ENCODE data around the gene LRP4. TPM values are rescaled to one million over a fixed set of nuclear protein-coding genes. Genes with fewer than 3 reads are reported as not detected.

LRP4 gene
- polyA plus RNA-seq, 3 donors, result not detected

DNA sequence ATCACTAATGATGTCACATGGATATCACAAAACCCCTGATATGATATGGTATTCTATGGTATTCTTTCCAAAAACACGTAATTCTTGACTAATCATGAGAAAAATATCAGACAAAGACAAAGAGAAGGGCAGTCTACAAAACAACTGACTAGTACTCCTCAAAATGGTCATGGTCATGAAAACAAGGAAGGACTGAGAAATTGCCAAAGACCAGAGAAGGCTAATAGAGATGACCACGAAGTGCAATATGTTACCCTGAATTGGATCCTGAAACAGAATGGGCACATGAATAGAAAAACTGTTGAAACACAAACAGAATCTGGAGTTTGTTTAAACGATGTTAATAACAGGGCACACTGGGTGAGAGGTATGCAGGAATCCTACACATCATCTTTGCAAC is 82.5 kb downstream of the LRP4 start:
- H3K27ac ChIP-seq (ENCODE audit: low read depth in 1 of 2, low read length in 2 of 2), result no peak overlapping the region
- no peak overlapping the region for H3K4me3 ChIP-seq (replicated peaks in 1 of 3; ENCODE audit: low read depth in 2 of 3, low read length in 3 of 3)
- H2AFZ ChIP-seq (ENCODE audit: insufficient read depth, low read depth, low read length, poor library complexity, severe bottlenecking), result no peak overlapping the region
- no peaks in the 10 kb centered on the region for H3K36me3 ChIP-seq (replicated peaks in 1 of 2; ENCODE audit: control insufficient read depth in 1 of 2, insufficient read depth in 2 of 2, low read length in 2 of 2)
- intact Hi-C loops (cut with micrococcal nuclease), result no loop called here
- Mint-ChIP-seq H3K4me1 (peaks cover 27% of the 10 kb centered on the region), H3K9me3 (no peaks in the 10 kb centered on the region), H3K36me3 (peaks cover 2 to 13% of the 10 kb centered on the region in 2 donors), H3K4me3 (no peak overlapping the region), H3K27me3 (ENCODE audit: low read depth in 3 of 3) (no peaks in the 10 kb centered on the region), H3K27ac (peak overlapping the region in 1 of 7 donors; percentile 69)
- peaks cover 8% of the 10 kb centered on the region for H4K20me1 ChIP-seq (ENCODE audit: insufficient read depth, low read length)
- H3K4me2 ChIP-seq (replicated peaks; ENCODE audit: extremely low read depth, low read length, poor library complexity, severe bottlenecking), result no peak overlapping the region
- WGBS (ENCODE audit: insufficient coverage), result 60% methylated on average over 1 of the region's 3 CpGs
- no peaks in the 10 kb centered on the region for H3K4me1 ChIP-seq (ENCODE audit: control insufficient read depth in 1 of 2, insufficient read depth in 2 of 2, low read length in 2 of 2)
- DNase-seq, result no peak
- TF ChIP-seq, protein P1, sequence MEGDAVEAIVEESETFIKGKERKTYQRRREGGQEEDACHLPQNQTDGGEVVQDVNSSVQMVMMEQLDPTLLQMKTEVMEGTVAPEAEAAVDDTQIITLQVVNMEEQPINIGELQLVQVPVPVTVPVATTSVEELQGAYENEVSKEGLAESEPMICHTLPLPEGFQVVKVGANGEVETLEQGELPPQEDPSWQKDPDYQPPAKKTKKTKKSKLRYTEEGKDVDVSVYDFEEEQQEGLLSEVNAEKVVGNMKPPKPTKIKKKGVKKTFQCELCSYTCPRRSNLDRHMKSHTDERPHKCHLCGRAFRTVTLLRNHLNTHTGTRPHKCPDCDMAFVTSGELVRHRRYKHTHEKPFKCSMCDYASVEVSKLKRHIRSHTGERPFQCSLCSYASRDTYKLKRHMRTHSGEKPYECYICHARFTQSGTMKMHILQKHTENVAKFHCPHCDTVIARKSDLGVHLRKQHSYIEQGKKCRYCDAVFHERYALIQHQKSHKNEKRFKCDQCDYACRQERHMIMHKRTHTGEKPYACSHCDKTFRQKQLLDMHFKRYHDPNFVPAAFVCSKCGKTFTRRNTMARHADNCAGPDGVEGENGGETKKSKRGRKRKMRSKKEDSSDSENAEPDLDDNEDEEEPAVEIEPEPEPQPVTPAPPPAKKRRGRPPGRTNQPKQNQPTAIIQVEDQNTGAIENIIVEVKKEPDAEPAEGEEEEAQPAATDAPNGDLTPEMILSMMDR (IDR thresholded peaks at IDR 0.05), result no peak
- no peak overlapping the region for H3K9ac ChIP-seq (ENCODE audit: insufficient read depth, low read length, poor library complexity, severe bottlenecking)
- no peaks in the 10 kb centered on the region for H3K9me3 ChIP-seq (replicated peaks in 1 of 2; ENCODE audit: control insufficient read depth in 1 of 2, insufficient read depth in 1 of 2, low read length in 2 of 2)
- no peaks in the 10 kb centered on the region for H3K27me3 ChIP-seq (ENCODE audit: control insufficient read depth in 2 of 2, insufficient read depth in 2 of 2, low read length in 2 of 2)
- H3K79me2 ChIP-seq (ENCODE audit: insufficient read depth, low read length), result peaks cover 99% of the 10 kb centered on the region

DNA sequence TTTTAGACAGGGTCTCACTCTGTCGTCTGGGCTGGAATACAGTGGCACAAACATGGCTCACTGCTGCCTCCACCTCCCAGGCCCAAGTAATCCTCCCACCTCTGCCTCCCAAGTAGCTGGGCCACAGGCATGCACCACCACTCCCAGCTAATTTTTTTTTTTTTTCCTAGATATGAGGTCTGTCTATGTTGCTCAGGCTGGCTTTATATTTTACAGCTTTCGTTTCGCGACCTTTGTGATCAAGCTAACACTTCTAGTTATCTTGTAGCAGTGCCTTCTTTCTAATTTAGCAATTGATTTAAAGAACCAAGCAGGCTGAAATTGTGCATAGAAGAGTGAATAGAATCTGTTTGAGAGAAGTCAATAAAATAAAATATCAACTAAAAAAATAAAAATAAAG is 83.5 kb downstream of the LRP4 start:
- H3K4me1 ChIP-seq (ENCODE audit: control insufficient read depth in 1 of 2, insufficient read depth in 2 of 2, low read length in 2 of 2), result no peaks in the 10 kb centered on the region
- peaks cover 27% of the 10 kb centered on the region for H3K4me1 Mint-ChIP-seq
- intact Hi-C loops (cut with micrococcal nuclease), result no loop called here
- H3K9ac ChIP-seq (ENCODE audit: insufficient read depth, low read length, poor library complexity, severe bottlenecking), result no peak overlapping the region
- H3K4me3 Mint-ChIP-seq, result no peak overlapping the region
- no peak for DNase-seq
- H3K27ac Mint-ChIP-seq, result peak overlapping the region in 1 of 7 donors; percentile 3
- H3K27me3 Mint-ChIP-seq (ENCODE audit: low read depth in 3 of 3), result no peaks in the 10 kb centered on the region
- H3K4me3 ChIP-seq (replicated peaks in 1 of 3; ENCODE audit: low read depth in 2 of 3, low read length in 3 of 3), result no peak overlapping the region
- H3K9me3 ChIP-seq (replicated peaks in 1 of 2; ENCODE audit: control insufficient read depth in 1 of 2, insufficient read depth in 1 of 2, low read length in 2 of 2), result no peaks in the 10 kb centered on the region
- H3K79me2 ChIP-seq (ENCODE audit: insufficient read depth, low read length), result peaks cover 99% of the 10 kb centered on the region
- no peak overlapping the region for H3K27ac ChIP-seq (ENCODE audit: low read depth in 1 of 2, low read length in 2 of 2)
- no peak overlapping the region for H2AFZ ChIP-seq (ENCODE audit: insufficient read depth, low read depth, low read length, poor library complexity, severe bottlenecking)
- TF ChIP-seq, protein P1 (IDR thresholded peaks at IDR 0.05), result no peak
- no peaks in the 10 kb centered on the region for H3K27me3 ChIP-seq (ENCODE audit: control insufficient read depth in 2 of 2, insufficient read depth in 2 of 2, low read length in 2 of 2)
- H4K20me1 ChIP-seq (ENCODE audit: insufficient read depth, low read length), result peaks cover 8% of the 10 kb centered on the region
- no CpG with 5 or more reads among the region's 4 CpGs for WGBS (ENCODE audit: insufficient coverage)
- no peaks in the 10 kb centered on the region for H3K36me3 ChIP-seq (replicated peaks in 1 of 2; ENCODE audit: control insufficient read depth in 1 of 2, insufficient read depth in 2 of 2, low read length in 2 of 2)
- H3K36me3 Mint-ChIP-seq, result peaks cover 3 to 13% of the 10 kb centered on the region in 2 donors
- H3K9me3 Mint-ChIP-seq, result no peaks in the 10 kb centered on the region
- H3K4me2 ChIP-seq (replicated peaks; ENCODE audit: extremely low read depth, low read length, poor library complexity, severe bottlenecking), result no peak overlapping the region

Data from CD14-positive monocyte (primary cell).